GM23338 (cell line): ENCODE results near the gene LRP1B. TPM values are rescaled to one million over a fixed set of nuclear protein-coding genes. Genes with fewer than 3 reads are reported as not detected.

Experiments
- ATAC-seq: fragments of 200-7000 bp; cut with Tn5 transposase; 3 replicates; pipeline ENCODE4 v1.9.1; 2020
- DNase-seq: peaks from one replicate; pipeline ENCODE4 v3.0.0-alpha.2; 2015; ENCODE audit warnings: low spot score
- H2AFZ ChIP-seq: fragments of 200-600 bp; sonication (generic); 2 replicates; pipeline ENCODE4 v1.8.0; 2016; ENCODE audit warnings: antibody characterized with exemption, mild to moderate bottlenecking, moderate library complexity
- H3F3A ChIP-seq: fragments of 200-600 bp; sonication (generic); replicated peaks from 2 replicates; pipeline ENCODE4 v1.8.0; 2017; ENCODE audit warnings: antibody characterized with exemption, mixed run types, low read depth
- H3K27ac ChIP-seq: fragments of 200-600 bp; sonication (generic); 2 replicates; pipeline ENCODE4 v1.6.1; 2016; ENCODE audit warnings: low read depth
- H3K27me3 ChIP-seq: fragments of 200-600 bp; sonication (generic); 2 replicates; pipeline ENCODE4 v1.8.0; 2016; ENCODE audit warnings: mild to moderate bottlenecking, mixed run types, moderate library complexity; ENCODE audit not compliant: insufficient read depth
- H3K36me3 ChIP-seq: fragments of 200-600 bp; sonication (generic); 2 replicates; pipeline ENCODE4 v1.8.0; 2016; ENCODE audit warnings: mild to moderate bottlenecking; ENCODE audit not compliant: insufficient read depth
- H3K4me1 ChIP-seq: fragments of 200-600 bp; sonication (generic); 2 replicates; pipeline ENCODE4 v1.8.0; 2016; ENCODE audit warnings: mild to moderate bottlenecking, moderate library complexity; ENCODE audit not compliant: insufficient read depth
- H3K4me2 ChIP-seq: fragments of 200-600 bp; sonication (generic); 2 replicates; pipeline ENCODE4 v1.7.1; 2017; ENCODE audit warnings: mixed run types
- H3K4me3 ChIP-seq: fragments of 200-600 bp; sonication (generic); 2 replicates; pipeline ENCODE4 v1.6.1; 2016; ENCODE audit warnings: mixed run types
- H3K79me2 ChIP-seq: fragments of 200-600 bp; sonication (generic); replicated peaks from 2 replicates; pipeline ENCODE4 v1.8.0; 2017; ENCODE audit warnings: mild to moderate bottlenecking; ENCODE audit not compliant: insufficient read depth
- H3K9me2 ChIP-seq: fragments of 200-600 bp; sonication (generic); 2 replicates; pipeline ENCODE4 v1.8.0; 2017; ENCODE audit not compliant: insufficient read depth
- H4K20me1 ChIP-seq: fragments of 200-600 bp; sonication (generic); replicated peaks from 2 replicates; pipeline ENCODE4 v1.8.0; 2017; ENCODE audit warnings: mild to moderate bottlenecking; ENCODE audit not compliant: insufficient read depth
- H3K27ac Mint-ChIP-seq: 2 replicates; pipeline ENCODE4 v1.8.0; 2020; ENCODE audit warnings: inconsistent platforms, mild to moderate bottlenecking, moderate library complexity, mixed read lengths
- H3K27me3 Mint-ChIP-seq: 3 replicates; pipeline ENCODE4 v1.8.0; 2022; ENCODE audit warnings: low read depth, mild to moderate bottlenecking, moderate library complexity, mixed read lengths, inconsistent platforms; ENCODE audit not compliant: insufficient read depth, poor library complexity
- H3K36me3 Mint-ChIP-seq: 3 replicates; pipeline ENCODE4 v1.8.0; 2021; ENCODE audit warnings: low read depth, mild to moderate bottlenecking, inconsistent platforms, moderate library complexity, mixed read lengths
- H3K4me1 Mint-ChIP-seq: 3 replicates; pipeline ENCODE4 v1.8.0; 2020; ENCODE audit warnings: mild to moderate bottlenecking, inconsistent platforms, mixed read lengths
- H3K4me3 Mint-ChIP-seq: 3 replicates; pipeline ENCODE4 v1.8.0; 2021; ENCODE audit warnings: moderate library complexity, mild to moderate bottlenecking, inconsistent platforms, mixed read lengths
- H3K9me3 Mint-ChIP-seq: 3 replicates; pipeline ENCODE4 v1.8.0; 2020; ENCODE audit warnings: moderate library complexity, mild to moderate bottlenecking, inconsistent platforms, mixed read lengths
- EZH2 ChIP-seq: fragments of 200-600 bp; sonication (generic); IDR thresholded peaks from one replicate; pipeline ENCODE4 v1.8.0; 2017; ENCODE audit warnings: antibody characterized with exemption, mild to moderate bottlenecking, low read depth; ENCODE audit not compliant: unreplicated experiment
- JUNB ChIP-seq: IDR thresholded peaks from one replicate; pipeline ENCODE4 v1.6.1; 2016; ENCODE audit warnings: antibody characterized with exemption; ENCODE audit not compliant: unreplicated experiment
- POLR2AphosphoS5 ChIP-seq: IDR thresholded peaks from 2 replicates; pipeline ENCODE4 v1.6.1; 2016; ENCODE audit warnings: antibody characterized with exemption, low read depth
- ZNF331 ChIP-seq: fragments of 250-450 bp; sonication (Bioruptor Pico); IDR thresholded peaks from 2 replicates; pipeline ENCODE4 v1.5.0; 2020; ENCODE audit warnings: low read depth, mild to moderate bottlenecking, moderate library complexity
- polyA plus RNA-seq: library from polyadenylated mRNA; unstranded; fragments of >200 nt; fragmentation: Nextera tagmentation; extraction: Ambion mirVana; gene quantifications from 2 replicates; pipeline ENCODE4 v1.2.1, GENCODE V29; 2016
- total RNA-seq: library from RNA; depleted of rRNA; stranded (reverse); fragments of >200 nt; shearing (Covaris generic); gene quantifications from 2 replicates; pipeline ENCODE4 v1.2.3, GENCODE V29; 2014
- TF ChIP-seq, protein P1 (sequence below): fragments of 250-450 bp; sonication (Bioruptor Pico); IDR thresholded peaks from 2 replicates; pipeline ENCODE4 v1.5.0; 2020; ENCODE audit warnings: mild to moderate bottlenecking, moderate library complexity
- TF ChIP-seq, protein P2 (sequence below), 2 experiments: fragments of 200-600 bp in 1 of 2; sonication (generic) in 1 of 2; conservative IDR thresholded peaks; 2 replicates each; pipeline versions ENCODE4 v1.5.1 to v1.6.1; 2016 to 2017; ENCODE audit warnings: antibody characterized with exemption in 2 of 2, low read depth in 2 of 2, mild to moderate bottlenecking in 2 of 2, moderate library complexity in 1 of 2

The LRP1B gene
- total and polyA plus RNA-seq, 2 experiments from 2014 or later, result 0.15 to 0.97 TPM

DNA sequence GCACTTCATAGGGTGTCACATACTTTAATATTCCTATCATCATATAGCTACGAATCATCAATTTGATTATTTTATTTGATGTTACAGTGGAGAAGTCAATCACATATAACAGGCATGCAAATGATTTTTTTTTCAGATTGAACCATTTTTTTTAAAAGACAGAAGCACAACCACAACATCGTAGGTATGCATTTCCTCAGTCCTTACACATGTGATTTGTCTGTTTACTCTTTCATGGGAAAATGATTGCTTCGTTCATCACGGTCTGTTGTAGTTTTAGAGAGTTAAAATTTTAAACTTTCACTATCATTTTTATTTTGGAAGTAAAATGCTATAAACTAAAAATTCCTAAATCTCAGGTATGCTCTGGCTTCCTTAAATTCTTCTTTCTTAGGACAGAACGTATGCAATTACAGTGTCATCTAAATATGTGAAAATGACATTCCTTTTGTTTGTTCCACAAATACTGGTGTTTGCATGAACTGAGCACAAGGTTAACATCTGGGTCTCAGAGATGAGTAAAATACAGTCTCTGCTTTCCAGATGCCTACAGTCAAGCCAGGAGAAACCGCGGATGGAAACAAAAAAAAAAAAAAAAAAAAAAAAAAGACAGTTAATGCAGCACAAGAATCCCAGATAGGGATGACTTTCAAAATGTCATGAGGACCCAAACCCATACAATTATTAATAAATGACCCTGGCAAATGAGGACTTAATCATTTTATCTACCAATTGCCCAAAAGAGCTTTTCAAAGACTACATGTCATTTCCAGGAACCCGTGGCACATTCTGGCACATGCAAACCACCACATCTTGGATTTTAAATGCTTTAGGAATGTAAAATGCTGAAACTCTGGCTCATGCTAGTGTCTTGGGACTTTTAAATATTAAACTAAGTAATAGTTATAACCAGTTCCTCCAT, 201.2 kb downstream of the LRP1B start (continued):
- TF ChIP-seq, protein P1, sequence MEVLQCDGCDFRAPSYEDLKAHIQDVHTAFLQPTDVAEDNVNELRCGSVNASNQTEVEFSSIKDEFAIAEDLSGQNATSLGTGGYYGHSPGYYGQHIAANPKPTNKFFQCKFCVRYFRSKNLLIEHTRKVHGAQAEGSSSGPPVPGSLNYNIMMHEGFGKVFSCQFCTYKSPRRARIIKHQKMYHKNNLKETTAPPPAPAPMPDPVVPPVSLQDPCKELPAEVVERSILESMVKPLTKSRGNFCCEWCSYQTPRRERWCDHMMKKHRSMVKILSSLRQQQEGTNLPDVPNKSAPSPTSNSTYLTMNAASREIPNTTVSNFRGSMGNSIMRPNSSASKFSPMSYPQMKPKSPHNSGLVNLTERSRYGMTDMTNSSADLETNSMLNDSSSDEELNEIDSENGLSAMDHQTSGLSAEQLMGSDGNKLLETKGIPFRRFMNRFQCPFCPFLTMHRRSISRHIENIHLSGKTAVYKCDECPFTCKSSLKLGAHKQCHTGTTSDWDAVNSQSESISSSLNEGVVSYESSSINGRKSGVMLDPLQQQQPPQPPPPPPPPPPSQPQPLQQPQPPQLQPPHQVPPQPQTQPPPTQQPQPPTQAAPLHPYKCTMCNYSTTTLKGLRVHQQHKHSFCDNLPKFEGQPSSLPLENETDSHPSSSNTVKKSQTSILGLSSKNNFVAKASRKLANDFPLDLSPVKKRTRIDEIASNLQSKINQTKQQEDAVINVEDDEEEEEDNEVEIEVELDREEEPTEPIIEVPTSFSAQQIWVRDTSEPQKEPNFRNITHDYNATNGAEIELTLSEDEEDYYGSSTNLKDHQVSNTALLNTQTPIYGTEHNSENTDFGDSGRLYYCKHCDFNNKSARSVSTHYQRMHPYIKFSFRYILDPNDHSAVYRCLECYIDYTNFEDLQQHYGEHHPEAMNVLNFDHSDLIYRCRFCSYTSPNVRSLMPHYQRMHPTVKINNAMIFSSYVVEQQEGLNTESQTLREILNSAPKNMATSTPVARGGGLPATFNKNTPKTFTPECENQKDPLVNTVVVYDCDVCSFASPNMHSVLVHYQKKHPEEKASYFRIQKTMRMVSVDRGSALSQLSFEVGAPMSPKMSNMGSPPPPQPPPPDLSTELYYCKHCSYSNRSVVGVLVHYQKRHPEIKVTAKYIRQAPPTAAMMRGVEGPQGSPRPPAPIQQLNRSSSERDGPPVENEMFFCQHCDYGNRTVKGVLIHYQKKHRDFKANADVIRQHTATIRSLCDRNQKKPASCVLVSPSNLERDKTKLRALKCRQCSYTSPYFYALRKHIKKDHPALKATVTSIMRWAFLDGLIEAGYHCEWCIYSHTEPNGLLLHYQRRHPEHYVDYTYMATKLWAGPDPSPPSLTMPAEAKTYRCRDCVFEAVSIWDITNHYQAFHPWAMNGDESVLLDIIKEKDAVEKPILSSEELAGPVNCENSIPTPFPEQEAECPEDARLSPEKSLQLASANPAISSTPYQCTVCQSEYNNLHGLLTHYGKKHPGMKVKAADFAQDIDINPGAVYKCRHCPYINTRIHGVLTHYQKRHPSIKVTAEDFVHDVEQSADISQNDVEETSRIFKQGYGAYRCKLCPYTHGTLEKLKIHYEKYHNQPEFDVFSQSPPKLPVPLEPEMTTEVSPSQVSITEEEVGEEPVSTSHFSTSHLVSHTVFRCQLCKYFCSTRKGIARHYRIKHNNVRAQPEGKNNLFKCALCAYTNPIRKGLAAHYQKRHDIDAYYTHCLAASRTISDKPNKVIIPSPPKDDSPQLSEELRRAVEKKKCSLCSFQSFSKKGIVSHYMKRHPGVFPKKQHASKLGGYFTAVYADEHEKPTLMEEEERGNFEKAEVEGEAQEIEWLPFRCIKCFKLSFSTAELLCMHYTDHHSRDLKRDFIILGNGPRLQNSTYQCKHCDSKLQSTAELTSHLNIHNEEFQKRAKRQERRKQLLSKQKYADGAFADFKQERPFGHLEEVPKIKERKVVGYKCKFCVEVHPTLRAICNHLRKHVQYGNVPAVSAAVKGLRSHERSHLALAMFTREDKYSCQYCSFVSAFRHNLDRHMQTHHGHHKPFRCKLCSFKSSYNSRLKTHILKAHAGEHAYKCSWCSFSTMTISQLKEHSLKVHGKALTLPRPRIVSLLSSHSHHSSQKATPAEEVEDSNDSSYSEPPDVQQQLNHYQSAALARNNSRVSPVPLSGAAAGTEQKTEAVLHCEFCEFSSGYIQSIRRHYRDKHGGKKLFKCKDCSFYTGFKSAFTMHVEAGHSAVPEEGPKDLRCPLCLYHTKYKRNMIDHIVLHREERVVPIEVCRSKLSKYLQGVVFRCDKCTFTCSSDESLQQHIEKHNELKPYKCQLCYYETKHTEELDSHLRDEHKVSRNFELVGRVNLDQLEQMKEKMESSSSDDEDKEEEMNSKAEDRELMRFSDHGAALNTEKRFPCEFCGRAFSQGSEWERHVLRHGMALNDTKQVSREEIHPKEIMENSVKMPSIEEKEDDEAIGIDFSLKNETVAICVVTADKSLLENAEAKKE, result no peak
- TF ChIP-seq, protein P2, sequence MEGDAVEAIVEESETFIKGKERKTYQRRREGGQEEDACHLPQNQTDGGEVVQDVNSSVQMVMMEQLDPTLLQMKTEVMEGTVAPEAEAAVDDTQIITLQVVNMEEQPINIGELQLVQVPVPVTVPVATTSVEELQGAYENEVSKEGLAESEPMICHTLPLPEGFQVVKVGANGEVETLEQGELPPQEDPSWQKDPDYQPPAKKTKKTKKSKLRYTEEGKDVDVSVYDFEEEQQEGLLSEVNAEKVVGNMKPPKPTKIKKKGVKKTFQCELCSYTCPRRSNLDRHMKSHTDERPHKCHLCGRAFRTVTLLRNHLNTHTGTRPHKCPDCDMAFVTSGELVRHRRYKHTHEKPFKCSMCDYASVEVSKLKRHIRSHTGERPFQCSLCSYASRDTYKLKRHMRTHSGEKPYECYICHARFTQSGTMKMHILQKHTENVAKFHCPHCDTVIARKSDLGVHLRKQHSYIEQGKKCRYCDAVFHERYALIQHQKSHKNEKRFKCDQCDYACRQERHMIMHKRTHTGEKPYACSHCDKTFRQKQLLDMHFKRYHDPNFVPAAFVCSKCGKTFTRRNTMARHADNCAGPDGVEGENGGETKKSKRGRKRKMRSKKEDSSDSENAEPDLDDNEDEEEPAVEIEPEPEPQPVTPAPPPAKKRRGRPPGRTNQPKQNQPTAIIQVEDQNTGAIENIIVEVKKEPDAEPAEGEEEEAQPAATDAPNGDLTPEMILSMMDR (conservative IDR thresholded peaks at IDR 0.05; ENCODE audit: low read depth in 2 of 2), result no peak
- TF ChIP-seq POLR2AphosphoS5, result no peak

DNA sequence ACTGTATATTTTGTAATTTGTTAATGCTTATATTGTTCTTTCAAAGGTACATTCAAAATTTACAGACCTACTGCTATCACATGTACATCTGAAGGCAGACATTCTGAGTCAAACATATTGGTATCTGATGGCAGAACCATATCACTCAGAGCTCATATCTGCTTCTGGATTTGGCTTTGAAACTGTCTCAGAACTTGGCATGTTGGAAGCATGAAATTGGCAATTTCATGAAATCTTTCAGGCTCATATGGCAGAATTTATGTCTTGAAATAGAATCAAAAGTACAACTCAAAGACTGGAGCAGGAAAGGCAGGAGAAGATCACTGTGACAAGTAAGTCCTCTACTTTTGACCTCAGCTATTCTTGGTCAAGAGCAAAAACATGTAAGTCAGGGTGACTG, 202.3 kb downstream of the LRP1B start:
- H3K27me3 Mint-ChIP-seq, result no peaks in the 10 kb centered on the region
- no peaks in the 10 kb centered on the region for H3F3A ChIP-seq
- H3K27ac Mint-ChIP-seq, result no peak overlapping the region

More for the DNA sequence above, 202.3 kb downstream of the LRP1B start:
- Mint-ChIP-seq H3K9me3 (no peaks in the 10 kb centered on the region), H3K36me3 (no peaks in the 10 kb centered on the region), H3K4me1 (peaks cover 6% of the 10 kb centered on the region; the same call in 2 of the 3 replicates), H3K4me3 (no peak overlapping the region)
- Histone ChIP-seq H3K9me2 (no peaks in the 10 kb centered on the region), H3K4me2 (no peak overlapping the region), H3K36me3 (no peaks in the 10 kb centered on the region), H3K79me2 (no peaks in the 10 kb centered on the region), H3K4me3 (no peak overlapping the region), H4K20me1 (no peaks in the 10 kb centered on the region), H2AFZ (no peak overlapping the region), H3K27ac (no peak overlapping the region), H3K4me1 (peaks cover 8% of the 10 kb centered on the region; the same call in 1 of the 2 replicates), H3K27me3 (no peaks in the 10 kb centered on the region)
- ATAC-seq (no peak), DNase-seq (no peak)
- TF ChIP-seq POLR2AphosphoS5 (no peak), JUNB (no peak), EZH2 (no peak), ZNF331 (CRISPR knock-in tag) (no peak)
